Retina (tissue), 1 donor: Measurements from ENCODE around the gene PABPC1L.
A peak's percentile ranks its signal among the peaks of the same experiment; 100 is the strongest.

Source experiments
- DNase-seq: peaks from one replicate; pipeline ENCODE4 v3.0.0-alpha.2; 2016

The PABPC1L gene

GRCh38 chr20:44901974-44902373 is 7.9 kb upstream of the PABPC1L start:
- no peak for DNase-seq

DNA sequence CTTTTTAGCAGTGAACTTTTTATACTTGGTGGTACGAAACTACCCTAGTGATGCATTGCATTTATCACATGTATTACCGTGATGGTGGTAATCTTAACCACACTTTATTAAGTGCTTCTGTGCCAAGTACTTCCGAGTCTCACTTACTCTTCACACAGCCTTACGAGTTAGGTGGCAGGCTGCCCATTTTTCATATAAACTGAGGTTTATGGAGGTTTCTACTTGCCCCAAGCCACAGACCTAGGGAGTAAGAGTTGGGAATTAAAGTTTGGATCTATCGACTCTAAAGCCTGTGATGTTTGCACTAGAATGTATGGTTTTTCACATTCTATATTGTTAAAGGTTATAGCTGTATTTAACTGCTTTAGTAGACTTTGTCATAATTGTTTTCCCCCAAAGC is 5.5 kb upstream of the PABPC1L start:
- no peak for DNase-seq

- peak; percentile 44 for DNase-seq
Measured at GRCh38 chr20:44908987-44909871, 631 bp upstream of the PABPC1L start.

DNA sequence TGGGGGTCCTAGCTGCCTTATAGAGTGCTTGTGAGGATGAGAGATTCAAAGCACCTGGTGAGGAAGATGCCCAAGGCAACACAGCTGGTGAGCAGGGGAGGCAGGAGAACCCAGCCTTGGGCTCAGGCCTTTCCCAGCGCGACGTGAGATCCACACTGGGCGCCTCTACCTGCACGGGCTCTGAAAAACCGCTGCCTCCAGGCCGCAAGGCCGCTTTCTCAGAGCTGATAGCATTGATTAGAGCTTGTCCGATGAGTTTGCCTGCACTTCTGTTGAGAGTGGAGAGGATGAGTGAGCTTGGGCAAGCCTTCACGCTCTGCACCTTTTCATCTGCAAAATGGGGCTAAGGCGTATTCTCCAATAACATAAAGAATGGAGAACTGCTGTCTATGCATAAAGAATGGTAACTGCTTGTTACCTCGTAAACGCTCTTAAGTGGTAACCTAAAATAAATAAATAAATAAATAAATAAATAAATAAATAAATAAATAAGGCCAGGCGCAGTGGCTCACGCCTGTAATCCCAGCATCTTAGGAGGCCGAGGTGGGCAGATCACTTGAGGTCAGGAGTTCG is 916 bp downstream of the PABPC1L start:
- DNase-seq, result peak; percentile 24

DNA sequence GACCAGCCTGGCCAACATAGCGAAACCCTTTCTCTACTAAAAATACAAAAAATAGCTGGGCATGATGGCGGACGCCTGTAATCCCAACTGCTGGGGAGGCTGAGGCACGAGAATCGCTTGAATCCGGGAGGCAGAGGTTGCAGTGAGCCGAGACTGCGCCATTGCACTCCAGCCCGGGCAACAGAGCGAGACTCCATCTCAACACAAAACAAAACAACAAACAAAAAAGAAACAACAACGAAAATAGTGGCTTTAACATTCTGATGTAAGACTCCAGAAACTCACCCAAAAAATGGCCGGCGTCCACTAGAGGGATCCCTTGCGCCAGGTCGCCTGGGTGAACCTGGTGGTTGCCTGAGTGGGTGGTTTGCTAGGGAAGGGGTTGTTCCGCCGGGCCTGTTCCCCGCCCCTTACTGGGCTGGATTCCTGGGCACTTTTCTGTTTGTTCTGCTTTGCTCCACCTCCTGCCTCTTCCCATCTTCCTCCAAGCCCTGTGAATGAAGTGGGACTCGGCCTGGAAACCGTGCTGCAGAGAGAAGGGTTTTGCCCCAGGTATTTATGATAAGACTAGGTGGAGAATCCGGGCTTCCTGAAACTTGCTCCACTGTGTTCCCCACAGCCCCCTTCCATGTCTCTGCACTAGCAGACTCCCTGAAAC is 1.5 kb downstream of the PABPC1L start:
- peak; percentile 36 for DNase-seq

DNA sequence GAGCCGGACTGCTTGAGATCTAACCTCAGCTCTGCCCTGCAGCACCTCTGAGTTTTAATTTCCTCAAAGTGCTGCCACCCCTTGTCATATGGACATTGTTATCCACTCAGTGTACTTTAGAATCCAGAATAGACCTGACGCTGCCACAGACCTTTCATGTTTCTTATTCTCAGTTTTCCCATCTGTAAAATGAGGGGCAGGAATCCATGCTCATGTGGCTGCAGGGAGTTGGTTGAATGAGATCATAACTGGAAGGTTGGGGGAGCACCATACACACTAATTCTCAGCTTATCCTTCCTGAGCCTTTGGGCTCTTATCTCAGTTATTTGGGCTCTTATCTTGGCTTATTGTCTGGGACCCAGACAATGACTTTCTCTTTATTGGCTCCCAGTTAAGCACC is 2.3 kb downstream of the PABPC1L start:
- DNase-seq, result no peak

- no peak for DNase-seq
Measured at GRCh38 chr20:44914924-44915323, 5.1 kb downstream of the PABPC1L start.

DNA sequence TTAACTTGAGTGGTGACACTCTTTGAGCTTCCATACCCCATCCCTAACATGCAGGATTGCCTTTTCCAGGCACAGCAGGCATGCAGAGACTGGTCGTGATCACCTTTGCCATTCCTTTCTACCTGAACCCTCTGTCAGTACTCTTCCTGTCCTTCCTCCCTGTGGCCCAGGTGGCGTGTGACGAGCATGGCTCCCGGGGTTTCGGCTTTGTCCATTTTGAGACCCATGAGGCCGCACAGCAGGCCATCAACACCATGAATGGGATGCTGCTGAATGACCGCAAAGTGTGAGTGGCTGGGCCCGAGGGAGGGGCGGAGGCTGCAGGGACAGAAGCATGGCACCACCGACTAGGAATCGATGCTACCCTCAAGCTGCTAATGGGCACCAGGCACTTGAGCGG is 6.7 kb downstream of the PABPC1L start:
- DNase-seq, result peak; percentile 20

GRCh38 chr20:44917399-44917798 is 7.5 kb downstream of the PABPC1L start:
- no peak for DNase-seq

- no peak for DNase-seq
Measured at GRCh38 chr20:44918342-44918741, 8.5 kb downstream of the PABPC1L start.

GRCh38 chr20:44918761-44919160 is 8.9 kb downstream of the PABPC1L start:
- DNase-seq, result no peak

GRCh38 chr20:44921447-44921846 is 11.6 kb downstream of the PABPC1L start:
- DNase-seq, result no peak

DNA sequence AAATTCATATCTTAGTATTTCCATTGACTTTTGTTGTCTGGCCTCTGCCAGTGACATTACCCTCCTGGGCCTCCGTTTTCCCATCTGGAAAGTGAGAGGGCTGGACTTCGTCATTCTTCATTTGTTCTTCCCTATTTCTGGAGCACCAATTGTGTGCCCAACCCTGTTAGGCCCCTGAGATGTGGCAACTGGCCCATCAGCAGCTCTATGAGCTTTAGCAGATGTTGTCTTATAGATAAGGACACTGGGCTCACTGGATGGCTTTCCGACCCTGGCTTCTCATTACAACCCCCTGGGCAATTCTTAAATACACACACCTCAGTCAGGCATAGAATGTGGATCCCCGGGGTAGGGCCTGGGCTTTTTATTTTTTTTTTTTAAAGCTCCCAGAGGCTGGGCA is 14.7 kb downstream of the PABPC1L start:
- DNase-seq, result no peak

DNA sequence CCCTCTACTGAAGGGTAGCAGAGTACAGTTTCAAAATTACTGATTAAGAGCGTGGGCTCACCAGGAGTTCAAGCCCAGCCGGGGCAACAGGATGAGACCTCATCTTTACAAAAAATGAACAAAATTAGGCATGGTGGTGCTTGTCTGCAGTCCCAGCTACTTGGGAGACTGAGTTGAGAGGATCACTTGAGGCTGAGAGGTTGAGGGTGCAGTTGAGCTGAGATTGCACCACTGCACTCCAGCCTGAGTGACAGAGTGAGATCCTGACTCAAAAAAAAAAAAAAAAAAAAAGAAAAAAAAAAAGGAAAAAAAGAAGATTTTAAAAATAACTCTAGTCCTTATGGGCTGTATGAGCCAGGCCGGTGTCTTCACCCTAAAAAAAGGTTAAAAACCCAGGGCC is 18.7 kb downstream of the PABPC1L start:
- no peak for DNase-seq

GRCh38 chr20:44930517-44931168 is 20.8 kb downstream of the PABPC1L start:
- DNase-seq, result no peak

GRCh38 chr20:44931911-44932310 is 22.1 kb downstream of the PABPC1L start:
- DNase-seq, result no peak

- no peak for DNase-seq
Measured at GRCh38 chr20:44932916-44933315, 23.1 kb downstream of the PABPC1L start.

GRCh38 chr20:44936510-44936909 is 26.6 kb downstream of the PABPC1L start:
- no peak for DNase-seq

DNA sequence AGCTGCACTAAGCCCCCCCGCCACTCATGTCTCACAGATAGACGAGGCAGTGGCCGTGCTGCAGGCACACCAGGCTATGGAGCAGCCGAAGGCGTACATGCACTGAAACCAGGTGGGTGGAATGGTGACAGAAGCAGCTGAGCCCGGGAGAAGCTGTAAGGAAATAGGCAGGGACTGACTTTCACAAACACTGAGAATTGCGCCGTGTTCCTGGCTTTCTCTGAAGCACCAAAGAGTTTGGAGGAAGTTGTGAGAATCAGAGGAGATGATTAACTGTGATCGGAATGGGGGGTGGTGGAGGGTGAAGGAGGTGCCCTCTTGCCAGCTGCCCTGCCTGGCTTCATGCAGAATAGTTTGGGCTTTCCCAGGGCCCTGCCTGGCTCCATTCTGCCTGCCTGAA is 28.8 kb downstream of the PABPC1L start:
- DNase-seq, result no peak

GRCh38 chr20:44941120-44941691 is 31.3 kb downstream of the PABPC1L start:
- no peak for DNase-seq

DNA sequence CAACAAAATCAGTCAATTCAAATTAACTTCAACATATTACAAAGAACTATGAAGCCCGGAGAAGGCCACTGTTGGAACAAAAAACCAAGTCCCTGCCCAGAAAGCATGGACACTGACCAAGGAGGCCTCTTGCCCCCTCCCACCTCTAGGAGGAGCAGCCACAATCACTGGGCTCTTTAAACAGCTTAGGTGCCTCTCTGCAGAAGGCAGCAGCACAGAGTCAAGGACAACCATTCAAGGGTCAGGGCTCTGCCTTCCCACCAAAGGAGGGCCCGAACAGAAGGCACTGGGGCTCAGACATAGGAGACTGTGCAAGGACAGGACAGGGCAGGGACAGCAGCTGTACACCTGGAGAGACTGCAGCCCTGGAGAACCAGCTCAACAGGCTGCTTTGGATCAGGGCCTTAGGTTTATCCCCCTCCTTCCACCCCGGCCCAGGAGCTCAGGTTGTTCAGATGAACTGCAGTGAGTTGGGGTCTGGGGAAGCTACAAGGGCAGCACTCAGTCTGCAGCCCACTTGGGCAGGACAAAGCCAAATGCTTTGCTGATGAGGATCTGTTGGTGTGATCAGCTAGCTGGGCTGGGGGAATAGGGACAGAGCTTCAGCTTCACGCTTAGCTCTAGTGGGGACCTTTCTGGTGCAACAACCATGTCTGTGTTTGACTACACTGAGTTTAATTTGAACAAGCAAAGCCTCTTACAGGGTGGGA is 32.6 kb downstream of the PABPC1L start:
- no peak for DNase-seq

GRCh38 chr20:44943828-44944227 is 34.0 kb downstream of the PABPC1L start:
- no peak for DNase-seq
